HepG2 (cell line): Measurements from ENCODE around the gene CIAO2B. TPM values are rescaled to one million over a fixed set of nuclear protein-coding genes. Genes with fewer than 3 reads are reported as not detected.
A peak's percentile ranks its signal among the peaks of the same experiment; 100 is the strongest.

Experiments
- ATAC-seq: fragments of 200-7000 bp; cut with Tn5 transposase; 3 replicates; pipeline ENCODE4 v1.9.1; 2020; ENCODE audit warnings: mild to moderate bottlenecking, moderate library complexity
- BruUV-seq: library from RNA; stranded (reverse); fragments of 400-500 nt; replicated peaks from 2 replicates; lab custom pipeline; 2021; lab: Mats Ljungman, UMichigan
- CTCF ChIA-PET: fragments of 300-600 bp; formaldehyde crosslinking; extraction: SDS; loops from one replicate; lab custom pipeline; 2021; ENCODE audit warnings: low total read pairs, inconsistent platforms, low intra/inter-chr PET ratio; lab: Yijun Ruan, JAX
- POLR2A ChIA-PET: fragments of 350-600 bp; sonication (Branson Sonifier 250); formaldehyde crosslinking; loops from one replicate; lab custom pipeline; 2020; ENCODE audit warnings: antibody characterized with exemption, inconsistent platforms; lab: Yijun Ruan, JAX
- DNase-seq: peaks from one replicate; pipeline ENCODE4 v3.0.0-alpha.2; 2015; ENCODE audit warnings: low spot score
- FAIRE-seq: peaks from 3 replicates; lab custom pipeline; 2011; peaks lifted over from hg19 to GRCh38; lab: Jason Lieb, UNC
- H2AFZ ChIP-seq: one replicate; pipeline ENCODE4 v1.6.1; 2011; ENCODE audit warnings: low read length, inconsistent platforms
- H3K27ac ChIP-seq: fragments of 300-600 bp; 3 replicates; pipeline ENCODE4 v1.8.0; 2011; ENCODE audit warnings: mixed run types, mild to moderate bottlenecking, mixed read lengths, low read length, inconsistent platforms; ENCODE audit not compliant: insufficient read depth; ENCODE audit errors: extremely low read length
- H3K27me3 ChIP-seq, 2 experiments: fragments of 200-600 bp in 1 of 2; 2 replicates in 1 of 2; 3 replicates in 1 of 2; pipeline versions ENCODE4 v1.6.0 to v1.8.0; 2011; ENCODE audit warnings: low read length in 2 of 2, mild to moderate bottlenecking in 2 of 2, moderate library complexity in 2 of 2, inconsistent platforms in 1 of 2; ENCODE audit not compliant: insufficient read depth in 2 of 2, control insufficient read depth in 1 of 2
- H3K36me3 ChIP-seq, 2 experiments: fragments of 200-600 bp in 1 of 2; replicated peaks in 1 of 2; 2 replicates in 1 of 2; 3 replicates in 1 of 2; pipeline versions ENCODE4 v1.5.1 to v1.8.0; 2011; ENCODE audit warnings: low read length in 2 of 2, inconsistent platforms in 1 of 2; ENCODE audit not compliant: insufficient read depth in 2 of 2, control insufficient read depth in 1 of 2
- H3K4me1 ChIP-seq: 2 replicates; pipeline ENCODE4 v1.5.1; 2012; ENCODE audit warnings: low read length, inconsistent platforms; ENCODE audit not compliant: insufficient read depth
- H3K4me2 ChIP-seq: 2 replicates; pipeline ENCODE4 v1.6.0; 2011; ENCODE audit warnings: low read depth, low read length, inconsistent platforms
- H3K4me3 ChIP-seq, 3 experiments: fragments of 200-600 bp in 1 of 3; sonication (generic), shearing (Covaris generic) in 1 of 3; replicated peaks in 1 of 3; 2 replicates each; pipeline ENCODE4 v1.5.1; 2011 to 2016; ENCODE audit warnings: low read length in 3 of 3, inconsistent platforms in 2 of 3, low read depth in 2 of 3, mild to moderate bottlenecking in 2 of 3, control low read depth in 1 of 3, mixed read lengths in 1 of 3; ENCODE audit not compliant: insufficient read depth in 1 of 3
- H3K79me2 ChIP-seq: one replicate; pipeline ENCODE4 v1.6.1; 2011; ENCODE audit warnings: low read length, inconsistent platforms; ENCODE audit not compliant: insufficient read depth
- H3K9ac ChIP-seq: 2 replicates; pipeline ENCODE4 v1.6.0; 2011; ENCODE audit warnings: mild to moderate bottlenecking, low read depth, low read length, inconsistent platforms; ENCODE audit not compliant: insufficient read depth
- H3K9me3 ChIP-seq: 2 replicates; pipeline ENCODE4 v1.5.1; 2012; ENCODE audit warnings: mild to moderate bottlenecking, low read length
- H4K20me1 ChIP-seq: 2 replicates; pipeline ENCODE4 v1.6.0; 2011; ENCODE audit warnings: inconsistent platforms, mild to moderate bottlenecking, low read length, moderate library complexity; ENCODE audit not compliant: insufficient read depth
- GFI1 ChIP-seq: sonication (generic); formaldehyde crosslinking; IDR thresholded peaks from 2 replicates; pipeline ENCODE4 v1.5.0; 2020; ENCODE audit warnings: missing genetic modification reagents, mild to moderate bottlenecking, borderline replicate concordance
- KIAA2018 ChIP-seq: sonication (generic); formaldehyde crosslinking; IDR thresholded peaks from 2 replicates; pipeline ENCODE4 v1.5.0; 2020; ENCODE audit warnings: mild to moderate bottlenecking, missing genetic modification reagents, borderline replicate concordance
- MAZ ChIP-seq, 2 experiments: sonication (generic) in 1 of 2; formaldehyde crosslinking in 1 of 2; IDR thresholded peaks; 2 replicates each; pipeline versions ENCODE4 v1.5.0 to v1.6.1; 2012 to 2020; ENCODE audit warnings: low read depth in 2 of 2, mild to moderate bottlenecking in 2 of 2, borderline replicate concordance in 1 of 2, improper control_type of control experiment in 1 of 2, low read length in 1 of 2, missing genetic modification reagents in 1 of 2, moderate library complexity in 1 of 2
- RCOR2 ChIP-seq: IDR thresholded peaks from 2 replicates; pipeline ENCODE4 v1.6.1; 2016; ENCODE audit warnings: missing biosample characterization, missing genetic modification reagents
- TFAP4 ChIP-seq: sonication (generic); IDR thresholded peaks from 2 replicates; pipeline ENCODE4 v1.6.1; 2016; ENCODE audit warnings: low read depth, borderline replicate concordance
- ZNF33A ChIP-seq: sonication (generic); formaldehyde crosslinking; IDR thresholded peaks from 2 replicates; pipeline ENCODE4 v1.5.1; 2020; ENCODE audit warnings: missing genetic modification reagents, mild to moderate bottlenecking, moderate library complexity, borderline replicate concordance
- ZNF503 ChIP-seq: sonication (generic); formaldehyde crosslinking; IDR thresholded peaks from 2 replicates; pipeline ENCODE4 v1.4.0; 2020; ENCODE audit warnings: missing genetic modification reagents
- ZNF546 ChIP-seq: sonication (generic); formaldehyde crosslinking; conservative IDR thresholded peaks from 2 replicates; pipeline ENCODE4 v1.8.1; 2023; ENCODE audit warnings: mild to moderate bottlenecking, missing genetic modification reagents
- ZNF782 ChIP-seq: sonication (generic); formaldehyde crosslinking; IDR thresholded peaks from 2 replicates; pipeline ENCODE4 v1.4.0; 2020; ENCODE audit warnings: missing genetic modification reagents, mild to moderate bottlenecking, borderline replicate concordance
- ZSCAN25 ChIP-seq: sonication (generic); formaldehyde crosslinking; IDR thresholded peaks from 2 replicates; pipeline ENCODE4 v1.8.0; 2022; ENCODE audit warnings: mild to moderate bottlenecking, missing genetic modification reagents
- WGBS: methylation state at CpG from one replicate; pipeline ENCODE4 v1.1.6; 2017; ENCODE audit warnings: low lambda C conversion rate; 5-methylcytosine and 5-hydroxymethylcytosine counted together
- in situ Hi-C: cut with HindIII; loops from 2 replicates; pipeline ENCODE4 v1.10.0; 2017; ENCODE audit warnings: low pct_unique_long_range_greater_than_20kb; ENCODE audit not compliant: extremely low pct_ligation_motif_present
- intact Hi-C: fragments of 100-400 bp; cut with micrococcal nuclease; formaldehyde crosslinking; loops from one replicate; pipeline ENCODE4 v1.10.0; 2022; ENCODE audit not compliant: unreplicated experiment
- polyA plus RNA-seq, 8 experiments: library from polyadenylated mRNA; depleted of rRNA in 3 of 8; stranded (reverse) in 7 of 8; unstranded in 1 of 8; fragments of >200 nt; fragmentation: Illumina TruSeq in 4 of 8; extraction: Trizol in 4 of 8; gene quantifications; 2 replicates each; pipeline versions ENCODE4 v1.2.1 to v1.2.3, GENCODE V29; 2011 to 2016; ENCODE audit warnings: low read depth in 4 of 8, missing spikeins in 1 of 8, mixed read lengths in 1 of 8; ENCODE audit not compliant: insufficient read depth in 1 of 8
- total RNA-seq, 5 experiments: library from RNA; depleted of rRNA; stranded (reverse); fragments of >200 nt; fragmentation: Illumina TruSeq; extraction: Trizol; gene quantifications; 2 replicates each; pipeline ENCODE4 v1.2.3, GENCODE V29; 2016; ENCODE audit warnings: low read depth in 1 of 5

The CIAO2B gene
- total and polyA plus RNA-seq, 2 of the 13 experiments (the other 11 are each of a cell fraction or from before 2014, with no cell fraction given): 157 to 293 TPM

GRCh38 chr16:66924527-66925321 is 9.5 kb downstream of the CIAO2B start (continued):
- TF ChIP-seq ZSCAN25 (CRISPR knock-in tag): no peak
- no peak for TF ChIP-seq GFI1 (CRISPR knock-in tag)
- TF ChIP-seq ZNF546 (CRISPR knock-in tag): no peak
- TF ChIP-seq ZNF503 (CRISPR knock-in tag): no peak
- TF ChIP-seq ZNF782: no peak
- peak; percentile 69 for TF ChIP-seq MAZ (IDR thresholded peaks at IDR 0.05; ENCODE audit: borderline replicate concordance, low read depth, low read length)
- peak; percentile 83 for TF ChIP-seq MAZ (CRISPR knock-in tag; IDR thresholded peaks at IDR 0.05; ENCODE audit: low read depth)
- no peak for TF ChIP-seq ZNF33A (CRISPR knock-in tag)
- TF ChIP-seq, all 625 proteins: peak for 78

- H3K27ac ChIP-seq: no peak overlapping the region
- H3K4me1 ChIP-seq: peaks cover 53% of the 10 kb centered on the region
- H3K36me3 ChIP-seq: no peaks in the 10 kb centered on the region
- BruUV-seq: no TSS peak
- CTCF ChIA-PET: interaction anchor here (2.6 kb wide), 1 partner anchor 28 kb away, joined by 37 read pairs; no protein-coding TSS in a partner anchor
- 69% methylated on average over 3 of the region's 3 CpGs for WGBS
- no peak overlapping the region for H3K4me2 ChIP-seq
- FAIRE-seq (no peak), DNase-seq (no peak), ATAC-seq (no peak)
- no peaks in the 10 kb centered on the region for H3K79me2 ChIP-seq
- in situ Hi-C loops: no loop called here
- POLR2A ChIA-PET: no interaction called here
- H3K9me3 ChIP-seq: no peaks in the 10 kb centered on the region
- H3K9ac ChIP-seq: no peak overlapping the region
- no peaks in the 10 kb centered on the region for H4K20me1 ChIP-seq
- intact Hi-C loops: loop anchor here (1.0 kb wide), 1 partner anchor 29 kb away; no protein-coding TSS in a partner anchor
- H2AFZ ChIP-seq: no peak overlapping the region
- H3K27me3 ChIP-seq: peaks cover 5 to 22% of the 10 kb centered on the region in 2 experiments; a peak in 4 of 5 replicates
- H3K4me3 ChIP-seq: no peak overlapping the region
- TF ChIP-seq KIAA2018 (CRISPR knock-in tag) (no peak), RCOR2 (CRISPR knock-in tag) (no peak), TFAP4 (peak; percentile 33; the same call in 1 of the 2 replicates)
These were observed 10.3 kb downstream of the CIAO2B start for GRCh38 chr16:66923866-66924265.
